Measurements from ENCODE around the gene DSC1.

DSC1 gene

DNA sequence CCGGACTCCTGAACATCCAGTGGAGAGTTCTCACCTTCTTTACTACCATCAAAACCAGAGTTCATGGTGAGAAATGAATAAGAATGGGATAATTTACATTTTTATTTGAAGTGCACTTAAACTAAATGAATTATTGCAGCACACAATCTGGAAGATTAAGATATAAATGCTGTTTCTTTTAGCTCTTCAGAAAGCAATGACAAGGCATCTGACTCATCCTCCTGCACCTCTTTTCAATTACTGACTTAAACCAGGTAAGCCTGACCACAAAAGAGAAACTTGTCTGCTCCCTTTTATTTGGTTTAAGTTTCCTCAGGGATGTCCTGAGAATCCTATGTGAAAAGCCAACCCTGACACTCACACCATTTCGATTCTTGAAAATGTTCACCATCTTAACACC is 59.7 kb downstream of the DSC1 start:
- DNase-seq (ENCODE audit: low spot score), result no peak

DNA sequence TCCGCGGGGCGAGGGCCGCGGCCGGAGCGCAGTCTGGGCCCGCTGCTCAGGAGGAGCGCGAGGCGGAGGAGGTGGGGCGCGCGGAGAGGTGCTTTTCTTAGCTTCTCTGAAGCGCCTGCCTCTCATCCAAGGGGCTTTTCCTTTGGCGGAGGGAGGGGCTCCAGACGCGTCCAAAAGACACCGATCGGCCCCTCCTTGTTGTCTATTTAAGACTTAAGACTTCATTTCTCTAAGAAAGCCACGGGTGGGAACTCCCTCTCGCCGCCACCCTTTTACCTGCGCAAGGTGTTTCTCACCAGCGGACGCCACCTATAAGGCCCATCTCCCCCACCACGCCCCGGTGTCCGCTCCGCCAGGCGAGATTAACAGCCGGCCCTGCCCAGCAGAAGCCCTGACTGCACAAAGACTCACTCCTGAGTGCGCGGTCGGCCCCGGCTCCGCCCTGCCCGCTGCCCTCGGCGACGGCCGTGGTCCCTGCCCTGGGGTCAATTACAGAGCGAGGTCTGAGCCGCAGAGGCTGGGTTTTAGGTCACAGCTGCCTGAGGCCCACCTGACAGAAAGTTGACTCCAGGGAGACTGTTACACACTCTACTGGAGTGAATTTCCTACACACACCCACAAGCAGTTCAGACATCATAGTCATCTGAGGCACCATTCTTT is 60.5 kb downstream of the DSC1 start, which contains the start of gene DSC2:
Gene DSC2 (minus strand): TSS at position 397 of the 660 bp plus-strand sequence. CDS start 450 bp downstream, outside the sequence.
- DNase-seq (ENCODE audit: low spot score), result no peak

DNA sequence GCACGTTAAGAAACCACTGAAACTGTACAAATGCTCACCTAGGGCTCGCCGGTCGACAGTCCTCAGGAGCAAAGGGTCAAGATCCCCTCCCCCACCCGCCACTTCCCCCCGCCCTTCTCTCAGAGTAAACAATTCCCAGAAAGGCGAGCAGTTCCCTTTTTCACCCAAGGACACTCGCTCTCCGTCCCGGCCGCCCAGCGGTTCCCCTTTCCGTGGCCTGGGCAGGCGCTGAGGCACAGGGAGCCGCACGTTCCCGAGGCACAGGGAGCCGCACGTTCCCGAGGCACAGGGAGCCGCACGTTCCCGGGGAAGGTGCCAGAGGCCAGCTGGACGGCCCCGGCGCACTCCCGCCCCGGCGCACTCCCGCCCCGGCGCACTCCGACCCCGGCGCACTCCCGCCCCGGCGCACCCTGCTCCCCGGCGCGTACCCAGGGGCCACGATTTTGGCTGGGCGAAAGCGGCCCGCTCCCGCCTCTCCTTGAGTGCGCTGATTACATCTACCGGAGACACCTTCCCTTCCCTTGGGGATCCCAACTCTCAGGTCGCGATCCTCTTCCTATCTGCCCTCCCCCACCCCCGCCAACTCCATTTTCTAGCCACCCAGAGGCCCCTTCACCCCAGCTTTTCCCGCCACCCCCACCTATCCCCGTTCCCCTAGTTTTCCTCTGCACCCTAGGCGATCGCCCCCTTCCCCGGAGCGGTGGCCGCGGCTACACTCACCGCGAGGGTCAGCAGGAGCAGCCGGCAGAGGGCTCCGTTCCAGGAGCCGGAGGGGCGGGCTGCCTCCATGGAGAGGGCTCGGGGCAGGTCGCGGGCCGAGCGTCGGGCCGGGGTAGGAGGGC is 61.3 kb downstream of the DSC1 start:
- no peak for DNase-seq (ENCODE audit: low spot score)

DNA sequence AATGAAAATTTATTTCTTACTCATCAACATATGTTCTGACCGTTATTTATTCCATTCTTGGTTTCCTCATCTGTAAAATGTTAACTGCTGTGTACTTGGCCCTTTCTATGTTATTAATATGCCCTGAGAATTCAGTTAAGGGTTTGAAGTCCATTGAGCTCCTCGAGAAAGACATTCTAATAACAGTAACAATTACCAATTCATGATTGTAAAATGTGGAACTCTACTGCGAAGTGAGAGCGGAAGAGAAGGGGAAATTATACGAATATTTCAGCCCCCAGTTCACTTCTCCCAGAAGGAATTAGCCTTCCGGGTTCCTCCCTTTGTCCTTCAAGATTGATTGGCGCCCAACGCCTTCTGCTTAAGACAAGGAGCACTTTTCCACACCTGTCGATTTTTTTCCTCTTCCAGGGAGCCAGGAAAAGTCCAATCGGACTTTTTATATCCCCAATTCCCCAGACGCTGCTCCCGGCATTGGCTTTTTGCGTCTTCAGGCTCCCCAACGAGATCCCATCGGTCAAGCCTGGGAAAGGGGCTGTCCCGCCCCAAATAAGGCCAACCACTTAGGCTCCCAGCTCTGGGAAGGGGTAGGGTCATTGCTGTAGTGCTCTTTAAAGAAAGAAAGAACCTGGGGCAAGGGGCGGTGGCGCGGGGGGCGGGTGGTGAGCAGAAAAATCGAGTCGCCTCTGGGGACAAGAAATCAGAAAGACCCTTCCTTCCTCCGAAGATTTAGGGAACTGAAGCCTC is 62.0 kb downstream of the DSC1 start:
- DNase-seq (ENCODE audit: low spot score), result no peak

DNA sequence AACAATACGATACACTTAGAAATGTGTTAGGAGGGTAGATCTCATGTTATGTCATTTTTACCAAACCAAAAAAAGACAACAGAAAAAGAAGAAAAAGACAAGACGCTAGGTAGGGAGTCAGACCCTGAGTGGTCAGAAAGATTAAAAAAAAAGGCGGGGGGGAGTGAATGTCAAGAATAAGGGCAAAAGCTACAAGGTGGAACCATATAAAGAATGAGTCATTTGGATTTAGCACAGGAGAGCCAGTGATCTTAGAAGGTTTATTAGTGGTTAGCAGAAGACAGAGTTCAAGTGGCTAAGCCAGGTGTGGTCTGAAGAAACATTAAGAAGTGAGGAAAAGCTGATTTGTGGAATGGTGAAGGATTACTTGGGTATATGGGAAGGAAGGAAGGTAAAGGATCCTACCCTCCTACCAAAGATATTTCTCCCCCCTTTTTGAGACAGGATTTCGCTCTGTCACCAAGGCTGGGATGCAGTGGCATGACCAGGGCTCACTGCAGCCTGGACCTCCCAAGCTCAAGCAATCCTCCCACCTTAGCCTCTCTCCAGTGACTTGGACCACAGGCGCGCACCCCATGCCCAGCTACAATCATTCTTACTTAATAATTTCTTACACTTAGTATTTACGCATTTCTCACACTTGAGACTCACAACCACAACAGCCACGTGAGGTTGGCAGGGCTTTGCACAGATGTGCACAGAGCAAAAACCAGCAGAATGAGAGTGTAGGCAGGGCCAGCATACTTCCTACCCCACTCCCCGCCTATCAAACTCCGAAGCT is 63.0 kb downstream of the DSC1 start:
- DNase-seq (ENCODE audit: low spot score), result no peak

DNA sequence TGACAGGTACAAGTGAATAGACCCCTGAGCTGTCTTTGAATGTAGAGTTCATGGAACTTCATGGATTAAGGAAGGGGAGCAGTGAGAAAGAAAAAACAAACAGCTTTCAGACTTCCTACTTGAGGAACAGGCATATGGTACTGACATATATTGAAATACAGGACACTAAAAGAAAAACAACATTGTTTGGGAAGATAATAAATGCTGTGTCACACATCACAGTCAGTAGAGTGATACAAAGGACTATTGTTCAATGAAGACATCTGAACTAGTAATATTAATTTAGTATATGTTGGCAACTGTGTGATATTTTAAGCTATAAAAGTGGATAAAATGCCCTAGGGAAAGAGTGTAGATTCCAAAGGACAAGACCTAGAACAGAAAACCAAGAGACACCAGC is 63.8 kb downstream of the DSC1 start:
- peak; percentile 6 for DNase-seq (ENCODE audit: low spot score)

DNA sequence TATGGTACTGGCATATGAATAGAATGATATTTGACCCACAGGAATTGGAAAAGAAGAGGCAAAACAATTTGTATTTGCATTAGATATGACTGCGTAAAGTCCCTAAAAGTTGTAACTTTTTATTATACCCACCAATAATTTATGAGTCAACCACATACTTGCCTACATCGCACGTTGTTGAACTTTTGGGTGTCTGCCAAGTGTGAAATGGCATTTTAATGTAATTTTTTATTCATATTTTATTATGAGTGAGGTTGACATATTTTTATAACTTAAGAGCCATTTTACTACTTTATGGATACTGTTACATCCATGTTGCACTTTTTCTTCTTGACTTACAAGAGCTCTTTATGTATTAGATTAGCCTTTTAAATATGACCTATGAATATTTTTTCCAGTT is 65.0 kb downstream of the DSC1 start:
- no peak for DNase-seq (ENCODE audit: low spot score)

DNA sequence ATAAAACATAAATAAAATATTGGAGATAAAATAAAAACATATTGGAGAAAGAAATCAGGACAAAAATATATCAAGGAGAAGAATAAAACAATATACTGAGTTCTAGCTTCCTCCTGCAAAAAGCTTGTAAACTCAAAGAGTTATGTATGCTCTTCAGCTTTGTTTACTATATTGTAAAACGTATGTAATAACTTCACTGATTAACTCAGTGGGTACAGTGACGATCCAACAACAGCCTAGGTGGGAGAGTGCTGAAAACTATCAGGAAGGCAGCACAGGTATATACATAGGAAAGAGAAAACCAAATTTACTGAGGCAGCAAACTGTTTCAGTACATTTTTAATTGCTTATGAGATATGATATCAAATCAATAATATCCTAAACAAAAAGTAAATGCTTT is 68.8 kb downstream of the DSC1 start:
- DNase-seq (ENCODE audit: low spot score), result no peak

DNA sequence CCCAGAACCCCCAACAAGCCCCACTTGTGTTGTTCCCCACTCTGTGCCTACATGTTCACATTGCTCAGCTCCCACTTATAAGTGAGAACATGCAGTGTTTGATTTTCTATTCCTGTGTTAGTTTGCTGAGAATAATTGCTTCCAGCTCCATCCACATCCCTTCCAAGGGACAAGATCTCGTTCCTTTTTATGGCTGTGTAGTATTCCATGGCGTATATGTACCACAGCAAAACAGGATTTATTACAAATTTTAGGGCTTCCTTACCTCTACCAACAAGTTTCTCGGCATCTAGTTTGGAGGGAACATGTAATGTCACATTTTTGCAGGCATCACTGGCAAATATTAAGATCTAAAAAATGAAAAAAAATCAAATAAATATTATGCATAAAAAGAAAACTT is 69.4 kb downstream of the DSC1 start:
- DNase-seq (ENCODE audit: low spot score), result no peak

DNA sequence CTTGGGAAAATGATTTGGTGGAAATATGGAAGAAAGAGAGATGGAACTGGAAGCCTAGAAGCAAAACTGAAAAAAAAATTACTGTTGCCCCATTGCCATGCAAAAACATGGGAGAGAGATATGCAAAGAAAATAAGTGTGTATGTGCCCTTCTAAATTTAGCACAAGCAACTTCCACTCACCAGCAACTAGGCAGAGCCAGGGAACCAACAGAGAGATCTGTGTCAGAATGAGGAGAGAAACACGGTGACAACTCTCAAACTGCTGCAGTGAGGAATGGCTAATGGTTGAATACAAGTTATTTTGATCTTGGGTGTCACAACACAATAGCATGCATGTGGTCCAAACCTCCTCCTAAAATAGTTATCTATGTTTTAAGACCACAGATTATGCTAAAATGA is 71.3 kb downstream of the DSC1 start:
- DNase-seq (ENCODE audit: low spot score), result no peak

DNA sequence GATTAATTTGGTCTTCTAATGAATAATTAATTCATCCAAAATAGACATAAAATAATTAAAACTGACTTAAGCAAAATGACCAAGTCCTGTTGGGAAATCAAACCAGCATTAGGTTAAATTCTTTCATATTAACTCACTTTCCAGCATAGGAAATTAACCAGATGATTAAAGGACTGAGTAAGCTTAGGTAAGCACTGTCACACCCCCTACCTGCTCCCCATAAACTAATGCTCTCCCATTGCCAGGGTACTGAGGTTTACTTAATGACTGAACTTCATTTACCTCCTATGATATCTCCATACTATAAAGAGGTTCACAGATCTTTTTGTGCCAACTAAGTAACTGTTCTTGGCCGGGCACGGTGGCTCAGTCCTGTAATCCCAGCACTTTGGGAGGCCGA is 74.1 kb downstream of the DSC1 start:
- DNase-seq (ENCODE audit: low spot score), result no peak

DNA sequence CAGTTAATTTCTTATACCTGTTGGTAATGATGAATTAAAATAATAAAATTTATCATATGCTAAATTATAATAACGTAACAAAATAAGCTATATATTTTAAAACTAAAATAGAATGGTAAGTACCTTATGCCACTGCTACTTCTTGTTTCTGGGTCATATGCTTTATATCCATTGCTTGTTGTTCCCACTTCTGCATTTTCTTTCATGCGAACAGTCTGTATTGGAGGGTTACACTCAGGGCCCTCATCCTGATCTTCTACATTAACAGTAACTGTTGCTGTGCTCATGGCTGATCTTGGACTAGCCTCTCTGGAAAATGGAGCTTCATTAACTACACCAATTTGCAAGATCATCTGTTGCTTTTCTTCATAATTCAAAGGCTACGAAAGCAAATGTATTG is 82.7 kb downstream of the DSC1 start:
- DNase-seq (ENCODE audit: low spot score), result no peak
